DLD1 (cell line): Measurements from ENCODE around the gene PRKAR2A.
"Not testable (repeated sequence)": the region's sequence is repeated elsewhere in the genome, so short reads cannot be mapped to it uniquely, and the experiment has no call there.

Experiments
- in situ Hi-C: cut with HindIII; loops from 2 replicates; pipeline ENCODE4 v1.10.0; 2017; ENCODE audit warnings: low sequenced_read_pairs

The PRKAR2A gene

DNA sequence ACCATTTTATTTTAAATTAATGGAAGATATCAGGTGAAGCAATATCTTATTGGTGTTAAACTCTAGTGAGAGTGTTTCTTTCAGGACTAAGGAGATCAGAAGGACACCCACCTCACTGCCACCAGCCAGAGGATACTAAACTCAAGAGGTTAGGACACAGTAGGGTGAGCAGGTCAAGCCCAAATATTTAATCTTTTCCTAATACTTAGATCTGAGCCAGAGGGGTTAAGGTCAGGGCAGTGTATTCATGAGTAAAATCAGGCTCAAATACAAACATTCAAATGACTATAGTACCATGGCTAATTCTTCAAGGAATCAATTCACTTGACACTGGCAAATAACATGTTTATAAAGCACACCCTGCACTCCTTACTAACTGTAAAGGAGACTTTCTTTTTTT, 65.6 kb downstream of the PRKAR2A start:
- in situ Hi-C loops: no loop called here

DNA sequence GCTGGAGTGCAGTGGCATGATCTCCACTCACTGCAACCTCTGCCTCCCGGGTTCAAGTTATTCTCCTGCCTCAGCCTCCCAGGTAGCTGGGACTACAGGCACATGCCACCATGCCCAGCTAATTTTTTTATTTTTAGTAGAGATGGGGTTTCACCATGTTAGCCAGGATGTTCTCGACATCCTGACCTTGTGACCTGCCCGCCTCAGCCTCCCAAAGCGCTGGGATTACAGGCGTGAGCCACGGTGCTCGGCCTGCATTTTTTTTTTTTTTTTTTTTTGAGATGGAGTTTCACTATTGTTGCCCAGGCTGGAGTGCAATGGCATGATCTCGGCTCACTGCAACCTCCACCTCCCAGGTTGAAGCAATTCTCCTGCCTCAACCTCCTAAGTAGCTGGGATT, 69.1 kb downstream of the PRKAR2A start:
- in situ Hi-C loops: not testable (repeated sequence)

DNA sequence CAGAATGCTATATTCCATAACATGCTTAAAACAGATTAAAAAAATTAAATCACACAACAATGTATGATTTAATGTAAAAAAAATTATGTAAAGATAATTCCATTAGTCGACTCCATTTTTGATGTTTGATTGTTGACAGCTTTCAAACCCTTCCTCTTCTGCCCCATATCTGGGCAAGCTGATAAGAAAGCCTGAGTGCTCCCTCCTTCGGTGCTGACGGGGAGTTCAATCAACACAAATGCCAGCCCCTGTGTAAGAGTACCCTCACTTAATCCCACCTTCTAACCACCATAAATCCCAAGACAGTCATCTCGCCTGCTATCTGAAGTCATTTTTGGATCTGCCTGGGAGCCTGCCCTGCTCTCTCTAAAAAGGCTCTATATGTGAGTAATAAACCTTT, 70.8 kb downstream of the PRKAR2A start:
- in situ Hi-C loops: no loop called here

DNA sequence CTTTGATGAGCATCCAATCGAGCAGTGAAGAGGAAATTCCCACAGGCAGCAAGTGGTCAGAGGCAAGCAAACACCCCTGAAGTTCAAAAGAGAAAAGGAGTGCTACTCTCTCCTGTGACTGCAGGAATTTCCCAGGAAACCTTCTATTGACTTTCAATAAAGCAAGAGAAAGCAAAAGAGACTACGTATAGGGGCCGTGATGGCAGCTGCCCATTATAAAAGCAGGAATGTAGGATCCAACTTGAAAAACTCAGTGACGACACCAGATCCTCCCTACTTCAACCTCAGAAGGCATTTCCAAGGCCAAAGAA, 77.5 kb downstream of the PRKAR2A start:
- in situ Hi-C loops: no loop called here

DNA sequence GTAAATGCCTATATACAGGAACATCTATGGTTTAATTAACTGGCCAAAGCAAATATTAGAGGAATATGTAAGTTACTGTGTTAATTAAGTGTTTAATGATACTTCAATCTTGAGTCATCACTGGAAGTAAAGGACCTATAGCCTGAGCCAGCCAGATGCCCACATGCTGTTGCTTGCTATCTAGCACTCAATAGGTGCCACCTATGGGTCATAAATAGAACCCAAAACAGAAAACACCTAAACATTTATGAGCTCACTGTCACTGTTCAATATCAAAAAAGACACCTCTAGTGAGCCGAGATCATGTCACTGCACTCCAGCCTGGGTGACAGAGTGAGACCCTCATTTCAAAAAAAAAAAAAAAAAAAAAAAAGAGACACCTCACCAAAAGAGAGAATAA, 82.3 kb downstream of the PRKAR2A start:
- in situ Hi-C loops: no loop called here

DNA sequence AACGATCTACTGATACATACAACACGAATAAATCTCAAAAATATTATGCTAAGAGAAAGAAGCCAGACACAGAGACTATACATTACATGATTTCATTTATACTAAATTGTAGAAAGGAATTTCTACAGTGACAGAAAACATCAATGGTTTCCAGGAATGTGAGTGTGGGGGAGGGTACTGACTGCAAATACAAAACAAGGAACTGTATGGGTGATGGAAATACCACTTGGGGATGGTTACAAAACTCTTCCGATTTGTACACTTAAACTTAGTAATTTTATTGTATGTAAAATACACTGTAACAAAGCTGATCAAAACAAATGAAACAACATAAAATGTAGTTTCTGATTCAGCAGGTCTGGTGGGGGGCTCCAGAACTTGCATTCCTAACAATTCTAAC, 84.9 kb downstream of the PRKAR2A start:
- in situ Hi-C loops: no loop called here

DNA sequence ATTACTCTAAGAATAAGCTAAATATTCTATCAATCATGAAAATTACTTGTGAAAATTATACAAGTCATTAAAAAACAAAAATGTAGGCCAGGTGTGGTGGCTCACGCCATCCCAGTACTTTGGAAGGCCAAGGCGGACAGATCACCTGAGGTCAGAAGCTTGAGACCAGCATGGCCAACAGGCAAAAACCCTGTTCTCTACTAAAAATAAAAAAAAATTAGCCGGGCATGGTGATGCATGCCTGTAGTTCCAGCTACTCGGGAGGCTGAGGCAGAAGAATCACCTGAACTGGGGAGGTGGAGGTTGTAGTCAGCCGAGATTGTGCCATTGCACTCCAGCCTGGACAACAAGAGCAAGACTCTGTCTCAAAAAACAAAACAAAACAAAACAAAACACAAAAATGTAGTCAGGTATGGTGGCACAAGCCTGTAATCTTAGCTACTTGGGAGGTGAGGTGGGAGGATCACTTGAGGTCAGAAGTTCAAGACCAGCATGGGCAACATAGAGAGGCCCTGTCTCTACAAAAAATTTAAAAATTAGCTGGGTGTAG, 87.6 kb downstream of the PRKAR2A start:
- in situ Hi-C loops: not testable (repeated sequence)

DNA sequence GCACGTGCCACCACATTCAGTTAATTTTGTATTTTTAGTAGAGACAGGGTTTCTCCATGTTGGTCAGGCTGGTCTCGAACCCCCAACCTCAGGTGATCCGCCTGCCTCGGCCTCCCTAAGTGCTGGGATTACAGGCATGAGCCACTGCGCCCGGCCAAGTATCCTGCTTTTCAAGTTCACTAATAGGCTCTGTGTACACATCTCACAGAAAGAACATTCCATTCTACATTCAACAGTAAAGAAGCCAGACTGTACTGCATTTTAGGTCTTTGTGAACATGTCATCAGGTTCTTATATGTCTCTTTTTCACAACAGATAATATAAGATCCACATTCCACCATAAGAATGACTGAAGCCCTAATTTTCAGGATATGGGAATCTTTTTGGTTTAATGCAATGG, 88.1 kb downstream of the PRKAR2A start:
- in situ Hi-C loops: not testable (repeated sequence)

DNA sequence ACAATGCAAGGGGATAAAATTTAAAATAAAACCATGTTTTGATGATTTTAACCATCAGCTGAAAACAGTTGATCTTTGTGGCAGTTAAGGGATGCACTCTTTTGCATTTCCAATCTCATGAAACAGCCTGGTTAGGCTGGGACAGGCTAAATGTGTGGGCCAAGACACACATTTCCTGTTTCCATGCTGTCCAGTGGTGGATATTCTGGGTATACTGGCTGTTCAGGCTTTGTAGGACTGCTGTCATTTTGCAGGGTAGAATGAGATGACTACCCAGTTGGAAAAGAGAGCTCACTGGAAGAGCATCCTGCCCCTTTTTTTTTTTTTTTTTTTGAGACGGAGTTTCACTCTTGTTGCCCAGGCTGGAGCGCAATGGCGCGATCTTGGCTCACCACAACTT, 88.6 kb downstream of the PRKAR2A start:
- in situ Hi-C loops: no loop called here

DNA sequence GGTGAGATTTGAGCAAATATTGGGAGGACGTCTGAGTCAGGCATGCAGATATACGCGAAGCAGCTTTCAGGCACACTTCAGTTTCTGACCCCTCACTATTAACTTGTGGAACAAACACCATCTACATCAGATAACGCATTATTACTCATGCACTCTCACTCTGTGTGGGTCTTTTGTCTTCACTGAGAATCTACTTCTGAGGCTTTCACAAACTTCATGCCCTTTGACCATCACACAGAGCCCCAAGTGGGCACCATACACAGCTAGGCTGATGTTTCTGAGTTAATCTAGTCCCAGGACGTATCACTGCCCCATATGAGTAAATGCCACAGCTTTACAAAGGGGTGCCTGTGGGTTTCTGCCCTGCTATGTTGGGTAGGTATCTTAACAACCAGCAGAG, 91.0 kb downstream of the PRKAR2A start:
- in situ Hi-C loops: no loop called here

DNA sequence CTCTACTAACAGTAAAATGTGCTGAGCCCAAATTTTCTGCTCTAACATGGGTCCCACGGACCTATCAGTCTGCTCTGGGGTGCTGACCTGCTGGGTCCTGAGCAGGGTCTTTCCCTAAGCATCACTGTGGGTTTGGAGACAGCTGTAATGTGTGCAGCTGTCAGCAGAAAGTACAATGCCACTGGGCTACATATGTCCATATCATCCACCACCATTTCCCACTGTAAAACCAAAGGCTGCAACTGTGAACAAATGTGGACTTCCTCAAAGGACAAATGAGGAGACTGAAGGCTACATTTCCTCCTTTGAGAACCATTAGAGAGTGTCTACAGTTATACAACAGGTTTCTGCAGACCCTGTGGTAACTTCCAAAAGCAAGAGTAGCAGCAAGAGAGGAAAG, 96.8 kb downstream of the PRKAR2A start:
- in situ Hi-C loops: no loop called here

DNA sequence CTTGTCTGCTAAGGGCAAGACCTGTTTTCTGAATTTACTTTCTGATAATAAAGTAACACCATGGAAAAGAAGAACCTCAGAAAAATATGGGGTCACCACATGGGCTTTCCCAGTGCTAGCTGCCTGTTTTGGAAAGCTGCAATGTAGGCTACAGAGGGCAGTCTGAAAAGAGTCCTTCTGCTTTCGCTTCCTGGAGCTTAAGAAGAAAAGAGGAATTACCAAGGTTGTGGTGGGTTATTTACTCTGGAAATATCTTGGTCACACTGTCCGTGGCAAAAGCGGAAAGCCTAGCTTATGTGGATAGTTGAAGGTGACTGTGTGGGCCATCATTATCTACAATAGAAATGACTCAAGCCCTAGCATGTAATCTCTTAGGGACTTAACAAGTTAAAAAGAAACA, 98.9 kb downstream of the PRKAR2A start:
- in situ Hi-C loops: no loop called here

DNA sequence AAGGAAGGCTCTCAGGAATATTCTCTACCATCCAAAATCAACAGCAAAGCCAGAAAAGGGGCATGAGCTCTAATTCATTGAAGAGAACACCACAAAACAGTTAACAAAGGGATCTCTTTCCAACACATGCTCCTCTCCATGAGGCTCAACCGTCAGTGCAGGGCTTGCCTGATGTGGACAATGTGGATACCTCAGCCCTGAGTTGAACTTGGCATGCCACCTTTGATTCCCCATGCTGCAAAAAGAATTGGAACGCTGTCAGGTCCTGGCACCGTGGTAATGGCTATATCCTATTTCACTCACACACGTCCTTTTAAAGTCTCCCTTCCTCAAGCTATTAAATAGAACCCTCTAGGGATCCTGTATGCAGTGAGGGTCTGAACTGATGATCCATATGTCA, 100.0 kb downstream of the PRKAR2A start:
- in situ Hi-C loops: no loop called here

DNA sequence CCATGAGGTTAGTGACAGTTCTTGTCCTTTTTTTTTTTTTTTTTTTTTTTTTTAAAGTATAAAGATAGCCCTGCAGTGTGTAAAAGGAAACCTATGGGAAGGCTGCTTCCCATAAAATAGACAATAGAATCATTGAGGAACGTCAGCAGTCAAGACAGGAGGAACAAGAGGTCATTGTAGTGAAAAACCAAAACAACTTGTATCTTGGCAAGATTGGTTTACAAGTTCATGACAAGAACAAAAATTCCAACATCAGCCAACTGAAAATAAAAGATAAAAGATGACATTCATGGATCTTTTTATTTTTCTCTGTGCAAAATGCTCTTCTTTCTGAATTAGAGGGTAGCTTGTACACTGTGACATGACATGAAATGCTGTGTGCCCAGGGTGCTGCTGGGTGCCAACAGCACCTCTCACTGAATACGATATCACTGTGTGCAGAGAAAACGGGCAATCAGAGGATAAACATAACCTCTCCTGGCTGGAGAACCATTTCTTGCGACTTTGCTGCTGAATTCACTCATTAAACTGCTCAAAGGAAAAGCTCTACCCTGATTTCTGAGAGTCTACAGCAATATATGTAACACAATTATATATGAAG, 100.6 kb downstream of the PRKAR2A start:
- in situ Hi-C loops: no loop called here

DNA sequence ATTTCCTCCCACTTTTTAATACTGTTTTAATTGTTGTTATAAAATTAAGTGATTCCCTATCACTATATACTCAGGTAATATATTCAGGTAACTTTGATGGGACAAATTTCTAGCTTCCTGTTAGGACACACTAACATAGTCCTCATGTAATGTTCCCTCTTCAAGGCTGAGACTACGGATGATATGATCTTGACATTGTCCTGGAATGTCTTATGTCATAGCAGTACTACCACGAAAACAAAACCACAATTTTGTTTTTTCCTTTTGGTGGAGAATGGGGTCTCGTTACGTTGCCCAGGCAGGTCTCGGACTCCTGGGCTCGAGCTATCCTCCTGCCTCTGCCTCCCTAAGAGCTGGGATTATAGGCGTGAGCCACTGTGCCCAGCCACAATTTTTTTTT, 103.9 kb downstream of the PRKAR2A start:
- in situ Hi-C loops: no loop called here

DNA sequence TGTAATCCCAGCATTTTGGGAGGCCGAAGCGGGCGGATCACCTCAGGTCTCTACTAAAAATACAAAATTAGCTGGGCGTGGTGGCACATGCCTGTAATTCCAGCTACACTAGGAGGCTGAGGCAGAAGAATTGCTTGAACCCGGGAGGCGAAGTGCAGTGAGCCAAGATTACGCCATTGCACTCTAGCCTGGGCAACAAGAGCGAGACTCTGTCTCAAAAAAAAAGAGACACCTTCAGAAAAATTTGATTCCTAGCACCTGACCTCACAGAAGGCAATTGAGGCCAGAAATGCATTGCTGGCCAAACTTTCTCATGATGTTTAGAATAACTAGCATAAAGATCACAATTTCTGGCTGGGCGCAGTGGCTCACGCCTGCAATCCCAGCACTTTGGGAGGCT, 106.4 kb downstream of the PRKAR2A start:
- in situ Hi-C loops: not testable (repeated sequence)

DNA sequence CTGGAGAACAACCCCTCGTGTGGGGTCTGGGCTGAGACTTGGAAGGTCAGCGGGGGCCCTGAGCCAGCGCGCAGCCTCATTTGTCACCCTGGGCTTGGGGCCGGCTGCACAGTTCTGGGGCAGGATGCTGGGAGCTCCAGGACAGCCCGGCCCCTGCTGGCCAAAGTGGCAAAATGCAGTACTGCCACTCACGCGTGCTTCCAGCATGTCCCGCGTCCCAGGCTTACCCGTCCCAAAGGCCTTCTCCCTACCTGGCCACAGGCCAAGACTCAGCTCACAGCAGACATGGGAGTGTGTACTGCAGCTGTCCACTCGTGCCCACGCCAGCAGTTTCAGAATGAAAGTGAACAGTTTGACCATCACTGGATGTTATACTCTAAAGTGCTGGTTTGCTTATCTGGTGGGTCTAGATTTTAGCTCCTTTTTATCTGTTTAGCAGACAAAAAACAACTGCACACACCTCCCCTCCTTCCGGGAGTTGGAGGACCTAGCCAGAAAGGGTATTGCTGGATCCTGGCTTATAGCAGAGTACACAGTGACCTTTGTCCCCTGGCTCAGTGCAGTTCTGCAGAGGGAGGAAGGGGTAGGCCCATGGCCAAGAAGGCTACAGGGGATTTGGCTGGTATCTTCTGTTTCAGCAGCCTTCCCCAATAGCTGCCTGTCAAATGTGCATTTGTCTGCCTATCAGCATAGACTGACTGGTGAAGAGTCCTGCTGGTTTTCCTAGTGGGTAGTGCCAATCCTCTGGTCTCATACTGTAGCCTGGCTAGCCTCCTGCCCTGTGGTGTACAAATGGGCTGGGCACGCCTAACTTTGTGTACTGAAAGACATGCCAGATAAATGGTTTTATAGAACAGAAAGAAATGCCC, 107.5 kb downstream of the PRKAR2A start:
- in situ Hi-C loops: no loop called here

DNA sequence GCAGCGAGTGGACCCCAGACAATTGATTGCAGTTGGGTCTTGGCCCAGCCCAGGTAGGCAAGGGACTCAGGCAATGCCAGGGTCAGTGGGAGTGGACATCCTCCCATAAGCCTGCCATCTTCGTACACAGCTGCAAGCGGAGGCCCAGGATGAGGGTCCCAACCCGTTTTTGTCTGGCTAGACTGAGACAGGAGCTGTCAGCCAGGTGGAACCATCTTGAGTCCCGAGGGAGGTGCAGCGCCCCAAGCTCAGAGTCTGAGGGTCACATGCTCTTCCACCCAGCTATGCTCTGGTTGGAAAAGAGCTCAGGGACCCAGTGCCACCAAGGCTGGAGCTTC, 108.1 kb downstream of the PRKAR2A start:
- in situ Hi-C loops: no loop called here

DNA sequence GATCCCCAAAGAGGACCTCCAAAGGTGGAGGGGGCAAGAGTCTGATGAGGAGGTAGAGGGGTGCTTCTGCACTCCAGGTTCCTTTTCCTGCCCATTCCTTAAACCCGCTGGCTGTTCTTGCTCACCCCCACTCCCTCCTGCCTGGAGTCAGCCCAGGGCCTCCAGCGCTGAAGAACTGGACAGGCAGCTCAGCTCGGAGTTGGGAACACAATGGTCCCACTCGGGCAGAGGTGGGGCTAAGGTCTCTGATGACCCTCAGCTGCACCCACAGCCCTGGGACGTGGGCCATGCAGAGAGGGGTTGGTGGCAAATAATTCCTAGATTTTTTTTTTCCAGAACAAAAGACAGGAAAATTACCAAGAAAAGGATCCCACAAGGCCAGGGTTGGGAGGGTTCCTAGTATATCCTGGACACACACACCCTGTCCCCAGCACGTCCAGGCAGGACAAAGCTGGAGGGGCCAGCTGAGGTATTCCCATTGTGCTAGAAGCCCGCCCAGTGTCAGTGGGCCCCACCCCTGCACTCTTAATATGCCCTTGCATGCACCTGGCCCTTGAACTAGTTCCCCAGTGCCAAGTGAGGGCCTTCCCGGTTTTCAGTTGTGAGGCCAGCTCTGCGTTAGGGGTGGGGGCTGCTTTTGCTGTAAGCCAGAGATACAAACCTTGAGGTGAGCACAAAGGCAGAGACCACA, 108.6 kb downstream of the PRKAR2A start:
- in situ Hi-C loops: no loop called here

DNA sequence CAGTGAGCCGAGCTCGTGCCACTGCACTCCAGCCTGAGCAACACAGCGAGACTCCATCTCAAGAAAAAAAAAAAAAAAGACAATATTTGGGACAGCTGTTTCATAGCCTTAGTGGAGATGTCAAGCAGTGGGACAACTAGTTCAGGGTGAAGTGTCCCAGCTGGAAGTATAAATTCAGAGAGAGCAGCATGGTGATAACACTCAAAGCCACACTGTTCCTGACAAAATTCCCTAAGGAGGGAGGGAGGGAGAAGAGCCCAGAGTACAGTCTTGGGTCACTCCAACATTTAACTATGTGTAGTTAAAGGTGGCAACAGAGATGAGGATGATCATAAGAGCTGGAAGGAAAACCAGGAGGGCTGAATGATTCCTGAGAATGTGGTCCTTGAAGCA, 109.5 kb downstream of the PRKAR2A start:
- in situ Hi-C loops: no loop called here

DNA sequence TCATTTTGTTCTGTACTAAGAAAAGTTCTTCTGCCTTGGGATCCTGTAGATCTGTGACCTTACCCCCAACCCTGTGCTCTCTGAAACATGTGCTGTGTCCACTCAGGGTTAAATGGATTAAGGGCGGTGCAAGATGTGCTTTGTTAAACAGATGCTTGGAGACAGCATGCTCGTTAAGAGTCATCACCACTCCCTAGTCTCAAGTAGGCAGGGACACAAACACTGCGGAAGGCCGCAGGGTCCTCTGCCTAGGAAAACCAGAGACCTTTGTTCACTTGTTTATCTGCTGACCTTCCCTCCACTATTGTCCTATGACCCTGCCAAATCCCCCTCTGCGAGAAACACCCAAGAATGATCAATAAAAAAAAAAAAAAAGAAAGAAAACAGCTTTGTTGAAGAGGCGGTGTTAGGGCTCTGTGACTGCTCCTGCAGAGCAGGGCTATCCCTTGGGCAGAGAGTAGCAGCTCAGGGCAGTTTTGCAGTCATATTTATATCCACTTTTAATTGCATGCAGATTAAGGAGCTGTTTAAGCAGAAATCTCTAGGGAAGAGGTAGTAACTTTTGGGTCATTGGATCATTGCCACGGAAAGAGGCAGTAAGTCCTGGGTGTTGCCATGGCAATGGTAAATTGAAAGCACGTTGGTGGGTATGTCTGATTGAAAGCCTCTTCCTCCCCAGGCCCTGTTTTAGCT, 112.5 kb downstream of the PRKAR2A start:
- in situ Hi-C loops: not testable (repeated sequence)
